ENCODE measurements around the gene SLC6A12.

SLC6A12 gene

GRCh38 chr12:154058-154457 lies 59.9 kb downstream of the SLC6A12 start:
- no peak for DNase-seq (ENCODE audit: low spot score)

GRCh38 chr12:153080-153746 lies 60.7 kb downstream of the SLC6A12 start:
- ATAC-seq (ENCODE audit: low read depth) (peak; percentile 76), DNase-seq (ENCODE audit: low spot score) (no peak)
- Histone ChIP-seq H3K4me3 (ENCODE audit: severe bottlenecking) (no peak overlapping the region), H3K4me1 (ENCODE audit: insufficient read depth, poor library complexity, severe bottlenecking) (peaks cover 9% of the 10 kb centered on the region), H3K27ac (ENCODE audit: poor library complexity, severe bottlenecking) (no peak overlapping the region), H3K36me3 (ENCODE audit: low read depth) (no peaks in the 10 kb centered on the region), H3K9me3 (ENCODE audit: severe bottlenecking) (no peaks in the 10 kb centered on the region), H3K27me3 (ENCODE audit: insufficient read depth, poor library complexity, severe bottlenecking) (peaks cover 6% of the 10 kb centered on the region)
- peak; percentile 40 for TF ChIP-seq CTCF (IDR thresholded peaks at IDR 0.05; ENCODE audit: poor library complexity, severe bottlenecking)

More at GRCh38 chr12:154058-154457, 59.9 kb downstream of the SLC6A12 start:
- Histone ChIP-seq H3K27ac (ENCODE audit: poor library complexity, severe bottlenecking) (no peak overlapping the region), H3K4me1 (ENCODE audit: insufficient read depth, poor library complexity, severe bottlenecking) (peaks cover 5% of the 10 kb centered on the region), H3K9me3 (ENCODE audit: severe bottlenecking) (no peaks in the 10 kb centered on the region), H3K36me3 (ENCODE audit: low read depth) (no peaks in the 10 kb centered on the region), H3K27me3 (ENCODE audit: insufficient read depth, poor library complexity, severe bottlenecking) (peaks cover 6% of the 10 kb centered on the region), H3K4me3 (ENCODE audit: severe bottlenecking) (no peak overlapping the region)
- ATAC-seq (ENCODE audit: low read depth), result no peak
- TF ChIP-seq CTCF (IDR thresholded peaks at IDR 0.05; ENCODE audit: poor library complexity, severe bottlenecking), result no peak

- Histone ChIP-seq H3K9me3 (ENCODE audit: severe bottlenecking) (no peaks in the 10 kb centered on the region), H3K27ac (ENCODE audit: poor library complexity, severe bottlenecking) (no peak overlapping the region), H3K27me3 (ENCODE audit: insufficient read depth, poor library complexity, severe bottlenecking) (peaks cover 6% of the 10 kb centered on the region), H3K36me3 (ENCODE audit: low read depth) (no peaks in the 10 kb centered on the region), H3K4me3 (ENCODE audit: severe bottlenecking) (no peak overlapping the region), H3K4me1 (ENCODE audit: insufficient read depth, poor library complexity, severe bottlenecking) (peaks cover 9% of the 10 kb centered on the region)
- no peak for DNase-seq (ENCODE audit: low spot score)
- no peak for ATAC-seq (ENCODE audit: low read depth)
- TF ChIP-seq CTCF (IDR thresholded peaks at IDR 0.05; ENCODE audit: poor library complexity, severe bottlenecking), result no peak
Measured at GRCh38 chr12:152440-152839, 61.5 kb downstream of the SLC6A12 start.

GRCh38 chr12:151579-151978 lies 62.4 kb downstream of the SLC6A12 start:
- no peak for ATAC-seq (ENCODE audit: low read depth)

More at GRCh38 chr12:151579-151978, 62.4 kb downstream of the SLC6A12 start:
- no peak for TF ChIP-seq CTCF (IDR thresholded peaks at IDR 0.05; ENCODE audit: poor library complexity, severe bottlenecking)
- Histone ChIP-seq H3K9me3 (ENCODE audit: severe bottlenecking) (no peaks in the 10 kb centered on the region), H3K36me3 (ENCODE audit: low read depth) (no peaks in the 10 kb centered on the region), H3K27me3 (ENCODE audit: insufficient read depth, poor library complexity, severe bottlenecking) (peaks cover 6% of the 10 kb centered on the region), H3K4me3 (ENCODE audit: severe bottlenecking) (no peak overlapping the region), H3K27ac (ENCODE audit: poor library complexity, severe bottlenecking) (no peak overlapping the region), H3K4me1 (ENCODE audit: insufficient read depth, poor library complexity, severe bottlenecking) (peaks cover 9% of the 10 kb centered on the region)
- no peak for DNase-seq (ENCODE audit: low spot score)

Measured in RWPE2 (cell line).